GM15510 (cell line): ENCODE measurements around the gene PLA2G2F.

Experiments
- POLR2A ChIP-seq: IDR thresholded peaks from 3 replicates; pipeline ENCODE4 v1.6.1; 2011; ENCODE audit warnings: borderline replicate concordance; ENCODE audit not compliant: insufficient read length; ENCODE audit errors: extremely low read depth

The PLA2G2F gene, protein sequence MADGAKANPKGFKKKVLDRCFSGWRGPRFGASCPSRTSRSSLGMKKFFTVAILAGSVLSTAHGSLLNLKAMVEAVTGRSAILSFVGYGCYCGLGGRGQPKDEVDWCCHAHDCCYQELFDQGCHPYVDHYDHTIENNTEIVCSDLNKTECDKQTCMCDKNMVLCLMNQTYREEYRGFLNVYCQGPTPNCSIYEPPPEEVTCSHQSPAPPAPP

DNA sequence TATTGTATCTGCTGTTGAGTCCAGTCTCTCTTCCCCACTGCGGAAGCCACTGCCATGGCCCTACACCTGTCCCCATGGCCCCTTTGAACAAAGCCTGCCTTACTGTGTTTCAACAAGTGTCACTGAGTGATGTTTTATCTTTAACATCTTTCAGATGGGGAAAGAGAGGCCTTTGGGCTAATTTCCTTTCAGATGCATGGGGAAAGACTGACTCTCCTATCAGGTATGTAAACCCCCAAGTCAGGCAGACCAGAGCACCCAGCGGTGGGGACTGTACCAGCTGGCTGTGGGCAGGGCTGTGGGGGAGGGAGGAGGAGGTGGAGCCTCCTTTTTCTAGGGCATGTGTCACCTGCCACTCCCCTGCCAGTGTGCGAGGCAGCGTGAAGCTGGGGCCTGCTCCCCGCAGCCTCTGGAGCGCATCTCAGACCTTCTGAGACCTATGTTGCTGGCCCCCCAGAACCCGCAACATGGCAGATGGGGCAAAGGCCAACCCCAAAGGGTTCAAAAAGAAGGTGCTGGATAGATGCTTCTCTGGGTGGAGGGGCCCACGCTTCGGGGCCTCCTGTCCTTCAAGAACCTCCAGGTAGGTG is at the start of gene PLA2G2F:
Gene PLA2G2F (plus strand): TSS at position 363 of the 590 bp plus-strand sequence. CDS start 105 bp downstream, at position 468.
- TF ChIP-seq POLR2A: no peak

DNA sequence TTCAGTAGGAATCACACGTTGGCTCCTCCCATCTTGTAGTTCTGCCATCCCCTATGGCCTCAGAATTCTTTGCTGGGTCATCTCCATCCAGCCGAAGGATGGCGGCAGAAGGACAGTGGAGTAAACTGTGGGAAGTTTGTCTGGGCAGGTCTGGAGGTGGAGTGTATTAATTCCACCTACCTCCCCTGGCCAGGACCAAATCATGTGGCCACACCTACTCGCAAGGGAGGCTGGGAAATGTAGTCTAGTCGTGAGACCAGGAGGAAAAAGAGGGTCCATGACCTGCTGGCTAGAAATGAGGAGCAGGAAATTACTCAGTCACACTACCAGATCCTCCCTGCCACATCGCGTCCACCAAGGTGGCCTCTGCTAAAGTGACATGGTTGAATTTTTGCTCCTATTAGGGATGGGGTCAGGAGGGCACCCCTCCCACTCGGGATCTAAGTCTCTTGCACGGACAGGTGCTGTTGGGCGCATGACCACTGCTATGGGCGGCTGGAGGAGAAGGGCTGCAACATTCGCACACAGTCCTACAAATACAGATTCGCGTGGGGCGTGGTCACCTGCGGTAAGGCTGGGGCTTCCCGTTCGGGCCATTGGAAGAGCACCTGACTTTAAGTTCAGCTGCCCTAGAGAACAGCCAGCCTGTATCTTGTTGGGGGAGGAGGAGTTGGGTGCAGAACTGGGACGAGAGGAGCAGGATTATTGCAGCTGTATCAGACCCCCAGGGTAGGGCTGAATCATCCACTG is 49.6 kb upstream of the PLA2G2F start:
- TF ChIP-seq POLR2A: no peak

DNA sequence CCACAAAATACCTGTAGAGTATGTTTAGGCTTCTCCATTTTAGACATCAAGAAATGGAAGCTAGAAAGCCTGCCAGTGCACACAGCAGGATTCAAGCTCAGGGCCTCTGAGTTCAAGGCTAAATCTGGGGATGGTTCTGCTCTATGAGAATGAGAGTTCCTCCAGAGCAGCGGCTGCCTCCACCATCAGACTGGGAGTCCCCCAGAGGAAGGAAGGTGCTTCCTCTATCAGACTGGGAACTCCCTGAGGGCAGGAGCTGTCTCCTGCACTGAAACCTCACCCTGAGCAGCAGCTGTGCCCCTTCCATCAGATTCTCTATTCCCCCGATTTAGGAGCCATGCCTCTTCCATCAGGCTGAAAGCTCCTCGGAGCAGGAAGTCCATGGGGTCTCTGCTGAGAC is 49.0 kb upstream of the PLA2G2F start:
- TF ChIP-seq POLR2A: no peak

DNA sequence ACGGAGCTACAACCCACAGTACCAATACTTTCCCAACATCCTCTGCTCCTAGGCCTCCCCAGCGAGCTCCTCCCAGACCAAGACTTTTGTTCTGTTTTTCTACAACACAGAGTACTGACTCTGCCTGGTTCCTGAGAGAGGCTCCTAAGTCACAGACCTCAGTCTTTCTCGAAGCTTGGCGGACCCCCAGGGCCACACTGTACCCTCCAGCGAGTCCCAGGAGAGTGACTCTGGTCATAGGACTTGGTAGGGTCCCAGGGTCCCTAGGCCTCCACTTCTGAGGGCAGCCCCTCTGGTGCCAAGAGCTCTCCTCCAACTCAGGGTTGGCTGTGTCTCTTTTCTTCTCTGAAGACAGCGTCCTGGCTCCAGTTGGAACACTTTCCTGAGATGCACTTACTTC is 48.5 kb upstream of the PLA2G2F start:
- TF ChIP-seq POLR2A: no peak

DNA sequence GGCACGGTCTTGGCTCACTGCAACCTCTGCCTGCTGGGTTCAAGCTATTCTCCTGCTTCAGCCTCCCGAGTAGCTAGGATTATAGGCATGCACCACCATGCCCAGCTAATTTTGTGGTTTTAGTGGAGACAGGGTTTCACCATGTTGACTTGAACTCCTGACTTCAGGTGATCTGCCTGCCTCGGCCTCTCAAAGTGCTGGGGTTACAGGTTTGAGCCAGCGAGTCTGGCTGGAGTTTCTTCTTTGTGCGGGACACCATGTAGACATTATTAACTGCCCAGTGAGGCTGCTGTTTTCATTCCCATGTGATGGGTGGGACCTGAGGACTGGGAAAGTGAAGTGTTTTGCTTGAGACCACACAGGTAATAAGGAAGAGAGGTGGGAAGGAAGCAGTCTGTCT is 45.8 kb upstream of the PLA2G2F start:
- no peak for TF ChIP-seq POLR2A

DNA sequence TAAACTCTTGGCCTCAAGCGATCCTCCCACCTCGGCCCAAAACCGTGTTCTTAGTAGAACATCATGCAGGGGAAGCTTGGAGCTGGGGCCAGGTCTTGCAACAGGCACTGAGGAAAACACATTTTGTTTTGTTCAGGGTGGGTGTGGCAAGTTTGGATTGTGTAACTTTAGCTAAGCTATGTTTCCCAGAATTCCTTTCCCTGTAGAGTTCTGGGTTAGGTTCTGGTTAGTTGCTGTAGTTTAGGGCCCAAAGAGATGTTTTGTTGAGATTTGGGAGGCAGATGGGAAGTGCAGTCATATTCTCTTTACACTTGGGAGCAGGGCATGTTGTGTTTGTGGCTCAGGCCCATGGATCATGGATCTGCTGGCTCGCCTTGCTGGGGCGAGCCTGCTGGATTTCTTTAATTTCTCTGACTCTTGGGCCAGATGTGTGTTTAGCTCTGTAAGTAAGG is 45.2 kb upstream of the PLA2G2F start:
- TF ChIP-seq POLR2A: no peak

DNA sequence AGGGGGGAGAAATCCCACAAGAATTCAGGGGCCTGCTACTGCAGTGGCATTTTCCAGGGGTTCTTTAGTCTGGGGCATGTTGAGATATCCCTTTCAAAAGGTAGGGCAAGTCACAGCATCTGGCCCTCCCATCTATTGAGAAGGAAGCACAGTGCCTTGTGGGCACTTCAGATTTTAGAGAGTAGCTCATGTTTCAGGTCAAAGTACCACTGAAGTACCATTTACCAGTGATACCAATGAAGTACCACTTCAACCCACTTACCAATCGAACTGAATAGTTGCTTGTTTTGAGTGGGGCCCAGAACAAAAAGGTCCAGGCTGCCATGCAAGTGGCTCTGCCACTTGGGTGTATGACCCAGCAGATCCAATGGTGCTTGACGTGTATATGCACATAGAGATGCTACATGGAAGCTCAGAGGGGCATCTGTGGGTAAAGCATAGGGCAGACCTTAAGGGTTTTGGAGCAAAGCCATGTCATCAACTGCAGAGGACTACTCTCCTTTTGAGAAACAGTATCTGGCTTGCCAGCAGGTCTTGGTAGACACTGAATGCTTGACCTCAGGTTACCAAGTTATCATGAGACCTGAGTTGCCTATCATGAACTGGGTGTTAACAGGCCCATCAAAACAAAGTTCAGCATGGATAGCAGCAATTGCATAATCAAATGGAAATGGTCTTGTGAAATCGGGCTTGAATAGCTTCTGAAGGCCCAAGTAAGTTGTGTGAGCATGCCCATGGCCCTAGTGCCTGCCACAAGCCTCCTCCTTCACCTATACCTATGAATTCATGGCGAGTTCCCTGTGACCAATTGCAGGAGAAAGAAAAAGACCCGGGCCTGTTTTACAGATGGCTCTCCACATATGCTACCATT is 43.3 kb upstream of the PLA2G2F start:
- no peak for TF ChIP-seq POLR2A

DNA sequence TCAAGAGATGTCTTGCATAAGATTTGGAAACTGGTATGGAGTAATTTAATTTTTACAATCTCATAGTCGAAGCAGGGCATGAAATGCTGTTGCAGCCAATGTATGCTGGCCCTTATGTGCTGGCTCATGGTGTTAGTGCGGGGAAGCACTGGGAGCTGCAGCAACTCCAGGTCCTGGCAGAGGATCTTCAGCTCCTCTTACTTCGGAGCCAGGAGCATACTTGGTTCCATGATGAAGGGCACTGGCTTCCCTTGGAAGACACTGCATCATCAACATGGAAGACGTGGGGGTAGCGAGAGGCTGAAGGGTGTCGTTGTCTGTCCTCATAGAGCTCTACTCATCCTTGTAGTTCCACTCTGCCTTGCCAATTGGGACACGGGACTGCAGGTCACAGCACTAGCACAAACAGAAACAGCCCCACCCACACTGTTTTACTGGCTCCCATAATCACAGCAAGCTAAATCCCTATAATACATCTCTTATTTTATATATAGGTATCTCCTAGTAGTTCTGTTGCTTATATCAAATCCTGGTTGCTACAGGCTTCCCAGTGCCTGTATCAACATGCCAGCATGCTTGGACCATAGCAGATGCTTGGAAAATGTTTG is 42.2 kb upstream of the PLA2G2F start:
- no peak for TF ChIP-seq POLR2A

DNA sequence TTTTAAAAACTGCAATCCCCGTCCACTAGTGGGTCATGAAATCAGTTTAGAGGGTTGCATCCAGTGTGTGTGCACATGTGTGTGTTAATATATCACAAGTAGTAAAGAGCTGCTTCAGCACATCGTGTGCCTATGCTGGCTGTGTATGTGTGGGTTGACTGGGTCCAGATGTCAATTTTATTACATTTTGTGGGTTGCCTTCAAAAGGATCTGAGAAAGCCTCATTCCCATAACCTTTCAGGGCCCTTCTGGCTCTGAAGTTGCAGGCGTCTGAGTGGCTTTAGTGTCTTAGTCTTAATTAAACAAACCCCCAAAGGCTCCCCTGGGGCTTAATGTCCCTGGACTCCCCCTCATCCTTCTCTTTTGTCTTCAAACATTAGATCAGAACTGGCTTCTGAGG is 39.6 kb upstream of the PLA2G2F start:
- TF ChIP-seq POLR2A: no peak

DNA sequence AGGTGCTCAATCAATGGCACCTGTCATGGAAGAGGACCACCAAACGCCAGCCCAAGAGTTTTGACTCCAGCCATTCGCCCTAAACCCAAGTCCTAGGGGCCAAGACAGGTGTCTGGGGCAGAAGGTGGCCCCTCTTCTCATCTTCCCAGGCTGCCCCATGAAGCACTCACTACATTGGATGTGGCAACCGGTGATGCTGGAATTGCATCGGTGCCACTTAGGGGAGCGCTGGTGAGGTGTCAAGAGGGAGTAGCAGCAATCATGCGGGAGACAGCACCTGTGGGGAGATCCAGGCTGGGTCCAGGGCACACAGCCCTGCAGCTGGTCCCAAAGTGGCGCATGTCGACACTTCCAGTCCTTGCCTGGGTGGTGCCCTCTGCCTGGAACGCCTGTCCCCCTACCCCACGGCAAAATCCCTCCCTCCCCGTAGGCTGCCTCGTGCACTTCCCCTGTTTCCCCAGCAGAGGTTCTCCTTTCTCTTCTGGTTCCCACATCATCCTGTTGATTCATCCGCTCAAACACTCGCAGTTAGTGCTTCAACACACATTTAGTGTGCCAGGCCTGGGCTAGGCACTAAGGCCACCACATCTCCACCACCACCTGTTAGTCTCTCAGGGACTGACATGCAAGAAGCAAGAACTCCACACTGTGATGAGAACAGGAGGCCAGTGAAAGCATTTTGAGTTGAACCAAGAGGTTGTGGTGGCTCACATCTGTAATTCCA is 38.3 kb upstream of the PLA2G2F start:
- TF ChIP-seq POLR2A: no peak

DNA sequence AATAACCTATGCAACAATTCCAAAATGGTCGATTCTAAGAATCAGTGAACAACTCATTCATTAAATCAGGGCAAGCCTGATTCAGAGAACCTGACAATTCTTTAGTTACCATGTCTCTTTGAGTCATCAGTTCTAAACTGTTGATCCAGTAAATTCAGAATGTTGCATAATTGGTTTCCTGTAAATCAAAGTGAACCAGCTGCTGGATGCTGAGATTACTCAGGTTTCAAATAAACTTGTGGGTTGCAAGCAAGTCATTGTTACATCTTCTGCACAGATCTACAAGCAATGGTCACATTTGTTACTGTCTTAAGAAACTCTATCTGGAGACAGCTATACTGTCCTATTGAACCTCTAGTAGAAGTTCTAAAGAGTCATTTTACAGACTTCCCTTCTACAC is 36.2 kb upstream of the PLA2G2F start:
- TF ChIP-seq POLR2A: no peak

DNA sequence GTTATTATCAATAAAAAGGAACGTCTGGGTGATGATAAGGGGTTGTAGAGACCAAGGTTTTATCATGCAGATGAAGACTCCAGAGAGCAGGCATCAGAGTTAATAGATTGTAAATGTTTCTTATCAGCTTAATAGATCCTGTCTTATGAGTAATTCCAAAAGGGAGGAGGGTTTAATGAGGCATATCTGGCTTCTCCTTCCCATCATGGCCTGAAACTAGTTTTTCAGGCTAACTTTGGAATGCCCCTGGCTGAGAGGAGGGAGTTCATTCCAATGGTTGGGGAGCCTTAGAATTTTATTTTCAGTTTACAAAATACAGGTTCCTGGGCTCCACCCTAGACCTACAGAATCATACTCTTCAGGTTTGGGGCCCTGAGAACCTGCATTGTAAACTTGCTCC is 33.3 kb upstream of the PLA2G2F start:
- TF ChIP-seq POLR2A: no peak

DNA sequence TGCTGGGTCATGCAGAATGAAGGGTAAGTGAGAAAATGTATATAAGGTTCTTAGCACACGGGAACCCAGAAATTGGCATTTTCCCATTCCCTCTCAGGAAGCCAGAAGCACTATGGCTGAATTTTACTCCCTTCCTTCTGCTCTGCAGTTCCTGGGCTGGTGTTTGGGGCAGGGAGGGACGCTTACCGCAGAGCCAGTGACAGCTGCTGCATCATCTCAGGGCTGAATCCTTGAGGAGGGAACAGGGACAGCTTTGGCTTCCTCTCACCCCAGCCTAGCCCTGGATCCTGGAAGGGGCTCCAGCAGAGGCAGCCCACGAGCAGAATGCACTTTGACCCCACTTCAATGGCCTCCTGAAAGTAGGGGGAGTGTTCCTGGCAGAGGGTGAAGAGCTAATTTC is 31.8 kb upstream of the PLA2G2F start:
- no peak for TF ChIP-seq POLR2A

DNA sequence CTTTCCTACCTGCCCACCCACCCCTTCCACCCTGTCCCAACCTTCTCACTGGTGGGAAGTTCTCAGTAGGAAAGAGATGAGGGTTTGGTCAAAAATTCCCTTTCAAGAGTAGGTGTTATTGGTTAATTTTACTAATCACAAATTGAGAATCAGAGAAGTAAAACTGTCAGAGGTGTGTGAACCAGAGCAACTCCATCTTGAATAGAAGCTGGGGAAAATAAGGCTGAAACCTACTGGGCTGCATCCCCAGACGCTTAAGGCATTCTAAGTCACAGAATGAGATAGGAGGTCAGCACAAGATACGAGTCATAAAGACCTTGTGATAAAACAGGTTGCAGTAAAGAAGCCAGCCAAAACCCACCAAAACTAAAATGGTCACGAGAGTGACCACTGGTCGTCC is 31.3 kb upstream of the PLA2G2F start:
- no peak for TF ChIP-seq POLR2A

DNA sequence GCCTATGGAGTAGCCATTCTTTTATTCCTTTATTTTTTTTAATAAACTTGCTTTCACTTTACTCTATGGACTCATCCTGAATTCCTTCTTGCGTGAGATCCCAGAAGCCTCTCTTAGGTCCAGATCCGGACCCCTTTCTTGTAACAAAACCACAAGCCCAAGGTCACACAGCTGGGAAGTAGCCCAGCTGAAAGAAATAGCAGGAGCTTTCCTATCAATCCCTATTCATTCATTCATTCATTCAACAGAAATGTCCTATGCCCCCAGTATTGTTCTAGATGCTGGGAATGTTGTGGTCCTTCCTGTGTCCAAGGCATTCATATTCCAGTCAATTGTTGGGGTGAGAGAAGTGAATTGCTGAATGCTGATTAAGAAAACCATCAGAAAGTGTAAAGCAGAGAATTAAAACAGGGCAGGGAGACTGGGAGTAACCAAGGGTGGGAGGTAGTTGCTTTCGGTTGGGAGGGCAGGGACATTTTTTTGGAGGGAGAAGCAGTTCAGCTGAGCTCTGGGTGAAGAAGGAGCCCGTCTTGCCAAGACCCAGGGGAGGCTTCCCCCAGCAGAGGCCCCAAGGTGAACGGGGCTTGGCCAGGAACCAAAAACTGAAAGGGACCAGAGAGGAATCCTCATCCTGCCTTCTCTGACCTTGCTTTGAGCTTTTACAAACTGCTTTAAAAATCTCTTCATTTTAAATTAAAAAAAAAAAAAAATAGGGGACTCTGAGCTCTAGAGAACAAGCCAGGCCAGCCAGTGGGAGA is 30.6 kb upstream of the PLA2G2F start:
- TF ChIP-seq POLR2A: no peak
